ENCODE results near the gene TTC7B.

Gene TTC7B

DNA sequence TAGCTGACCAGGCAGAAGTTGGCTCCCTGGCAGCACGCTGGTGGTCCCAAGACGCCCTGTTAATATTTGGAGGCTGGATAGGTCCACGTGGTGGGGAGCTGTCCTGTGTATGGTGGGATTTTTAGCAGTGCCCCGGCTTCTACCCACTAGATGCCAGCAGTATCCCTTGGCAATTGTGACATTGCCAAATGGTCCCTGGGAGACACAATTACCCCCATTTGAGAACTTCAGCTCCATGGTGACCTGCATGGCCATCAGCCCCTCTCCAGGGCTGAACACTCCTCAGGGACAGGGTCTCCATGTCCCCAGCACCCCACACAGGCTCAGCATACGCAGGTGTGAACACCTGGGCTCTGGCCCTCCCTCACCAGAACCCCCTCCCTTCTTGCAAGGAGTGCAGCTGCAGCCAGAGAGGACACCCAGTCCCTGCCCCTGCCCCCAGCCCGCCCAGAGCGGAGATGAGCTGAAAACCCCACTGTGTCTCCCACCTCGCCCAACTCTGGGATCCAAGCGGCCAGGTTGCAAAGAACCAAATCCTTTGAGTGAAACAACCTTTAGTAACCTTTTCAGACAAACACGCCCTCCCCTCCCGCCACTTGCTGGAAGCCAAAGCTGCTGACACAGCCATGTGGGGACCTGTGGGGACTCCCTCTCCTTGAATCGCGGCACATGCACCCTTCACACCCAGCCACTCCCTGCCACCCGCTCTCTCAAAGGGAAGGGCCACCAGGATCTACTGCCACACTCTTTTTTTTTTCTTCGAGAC is 299.0 kb downstream of the TTC7B start:
- Histone ChIP-seq H3K27ac (ENCODE audit: poor library complexity, severe bottlenecking) (no peak overlapping the region), H3K9me3 (ENCODE audit: severe bottlenecking) (no peaks in the 10 kb centered on the region), H3K36me3 (ENCODE audit: low read depth) (no peaks in the 10 kb centered on the region), H3K4me1 (ENCODE audit: insufficient read depth, poor library complexity, severe bottlenecking) (peaks cover 1% of the 10 kb centered on the region), H3K4me3 (ENCODE audit: severe bottlenecking) (no peak overlapping the region), H3K27me3 (ENCODE audit: insufficient read depth, poor library complexity, severe bottlenecking) (no peaks in the 10 kb centered on the region)
- no peak for TF ChIP-seq CTCF (IDR thresholded peaks at IDR 0.05; ENCODE audit: poor library complexity, severe bottlenecking)
- DNase-seq (ENCODE audit: low spot score) (no peak), ATAC-seq (ENCODE audit: low read depth) (no peak)

- no peak overlapping the region for H3K4me3 ChIP-seq (ENCODE audit: severe bottlenecking)
- no peak for DNase-seq (ENCODE audit: low spot score)
- ATAC-seq (ENCODE audit: low read depth) = no peak
- peaks cover 3% of the 10 kb centered on the region for H3K4me1 ChIP-seq (ENCODE audit: insufficient read depth, poor library complexity, severe bottlenecking)
- H3K9me3 ChIP-seq (ENCODE audit: severe bottlenecking) = no peaks in the 10 kb centered on the region
- TF ChIP-seq CTCF (IDR thresholded peaks at IDR 0.05; ENCODE audit: poor library complexity, severe bottlenecking) = no peak
- no peaks in the 10 kb centered on the region for H3K27me3 ChIP-seq (ENCODE audit: insufficient read depth, poor library complexity, severe bottlenecking)
- H3K27ac ChIP-seq (ENCODE audit: poor library complexity, severe bottlenecking) = no peak overlapping the region
- no peaks in the 10 kb centered on the region for H3K36me3 ChIP-seq (ENCODE audit: low read depth)
Observed at GRCh38 chr14:90514566-90514965, 301.7 kb downstream of the TTC7B start.

DNA sequence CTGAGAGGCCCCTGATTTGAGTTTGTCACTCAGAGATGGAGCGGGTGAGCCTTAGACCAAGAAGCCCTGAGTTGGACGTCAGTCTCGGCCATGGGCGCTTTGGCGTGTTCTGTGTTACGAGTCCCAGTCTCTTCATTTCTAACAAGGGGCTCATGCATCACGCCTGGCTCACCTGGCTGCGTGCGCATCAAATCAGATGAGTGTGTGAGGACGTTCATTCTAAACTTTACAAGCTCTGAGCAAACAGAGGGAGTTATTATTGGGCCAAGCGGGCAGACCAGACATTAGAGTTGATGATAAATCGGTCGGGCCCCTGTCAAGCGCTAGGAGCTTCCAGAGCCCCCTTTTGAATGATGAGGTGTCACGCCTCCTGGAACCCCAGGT is 302.2 kb downstream of the TTC7B start:
- ATAC-seq (ENCODE audit: low read depth) (no peak), DNase-seq (ENCODE audit: low spot score) (no peak)
- no peaks in the 10 kb centered on the region for H3K27me3 ChIP-seq (ENCODE audit: insufficient read depth, poor library complexity, severe bottlenecking)
- no peak overlapping the region for H3K27ac ChIP-seq (ENCODE audit: poor library complexity, severe bottlenecking)
- H3K4me1 ChIP-seq (ENCODE audit: insufficient read depth, poor library complexity, severe bottlenecking) = peaks cover 5% of the 10 kb centered on the region
- no peak overlapping the region for H3K4me3 ChIP-seq (ENCODE audit: severe bottlenecking)
- TF ChIP-seq CTCF (IDR thresholded peaks at IDR 0.05; ENCODE audit: poor library complexity, severe bottlenecking) = no peak
- no peaks in the 10 kb centered on the region for H3K9me3 ChIP-seq (ENCODE audit: severe bottlenecking)
- H3K36me3 ChIP-seq (ENCODE audit: low read depth) = no peaks in the 10 kb centered on the region

GRCh38 chr14:90513161-90514014 is 302.8 kb downstream of the TTC7B start:
- Histone ChIP-seq H3K9me3 (ENCODE audit: severe bottlenecking) (no peaks in the 10 kb centered on the region), H3K4me3 (ENCODE audit: severe bottlenecking) (no peak overlapping the region), H3K4me1 (ENCODE audit: insufficient read depth, poor library complexity, severe bottlenecking) (peaks cover 12% of the 10 kb centered on the region), H3K27me3 (ENCODE audit: insufficient read depth, poor library complexity, severe bottlenecking) (no peaks in the 10 kb centered on the region), H3K27ac (ENCODE audit: poor library complexity, severe bottlenecking) (no peak overlapping the region), H3K36me3 (ENCODE audit: low read depth) (no peaks in the 10 kb centered on the region)
- DNase-seq (ENCODE audit: low spot score) (no peak), ATAC-seq (ENCODE audit: low read depth) (peak; percentile 53)
- TF ChIP-seq CTCF (IDR thresholded peaks at IDR 0.05; ENCODE audit: poor library complexity, severe bottlenecking) = no peak

All from RWPE2 (cell line).